ENCODE results near the gene RNF175.
"Not testable (repeated sequence)": the region's sequence is repeated elsewhere in the genome, so short reads cannot be mapped to it uniquely, and the experiment has no call there.

The RNF175 gene

DNA sequence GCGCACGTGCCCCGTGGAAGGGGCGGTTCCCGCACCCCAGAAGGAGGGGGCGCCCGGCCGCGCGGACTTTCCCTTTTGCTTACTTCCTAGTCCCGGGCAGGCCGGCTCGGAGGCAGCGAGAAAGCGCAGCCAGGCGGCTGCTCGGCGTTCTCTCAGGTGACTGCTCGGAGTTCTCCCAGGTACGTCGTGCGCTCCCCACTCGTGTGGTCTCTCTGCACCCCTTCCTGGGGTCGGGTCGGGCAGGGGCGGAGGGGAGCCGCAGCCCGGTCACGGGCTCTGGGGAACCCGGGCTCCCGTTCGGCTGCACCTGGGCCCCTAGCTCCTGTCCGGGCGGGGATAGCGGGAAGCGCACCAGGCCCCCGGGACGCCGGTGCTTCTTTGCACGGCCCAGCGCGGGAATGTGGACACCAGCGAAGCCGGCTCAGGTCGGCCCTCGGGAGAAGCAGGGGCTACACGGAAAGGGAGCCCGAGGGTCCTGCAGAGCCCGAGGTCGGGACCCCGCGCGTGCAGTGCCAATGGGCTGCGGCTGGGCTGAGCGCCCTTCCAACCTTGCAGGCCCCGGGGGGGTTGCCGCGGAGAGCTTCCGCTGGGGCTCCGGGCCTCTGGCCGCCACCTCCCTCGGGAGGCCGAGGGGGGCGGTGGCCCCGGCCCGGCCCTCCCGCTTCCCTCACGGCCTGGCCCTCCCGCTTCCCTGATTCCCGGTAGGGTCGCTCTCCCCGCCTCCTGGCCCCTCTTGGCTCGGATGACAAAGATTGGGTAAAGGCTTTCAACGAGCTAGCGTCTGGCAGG is 75.4 kb downstream of the RNF175 start, which contains the start of gene TLR2:
Gene TLR2, plus strand, starts transcription at position 99 of the 789 bp plus-strand sequence. CDS start 18,628 bp downstream, outside the sequence.
- DNase-seq (ENCODE audit: low read depth in 1 of 2, low spot score in 1 of 2) = peak; percentile 41 to 62

DNA sequence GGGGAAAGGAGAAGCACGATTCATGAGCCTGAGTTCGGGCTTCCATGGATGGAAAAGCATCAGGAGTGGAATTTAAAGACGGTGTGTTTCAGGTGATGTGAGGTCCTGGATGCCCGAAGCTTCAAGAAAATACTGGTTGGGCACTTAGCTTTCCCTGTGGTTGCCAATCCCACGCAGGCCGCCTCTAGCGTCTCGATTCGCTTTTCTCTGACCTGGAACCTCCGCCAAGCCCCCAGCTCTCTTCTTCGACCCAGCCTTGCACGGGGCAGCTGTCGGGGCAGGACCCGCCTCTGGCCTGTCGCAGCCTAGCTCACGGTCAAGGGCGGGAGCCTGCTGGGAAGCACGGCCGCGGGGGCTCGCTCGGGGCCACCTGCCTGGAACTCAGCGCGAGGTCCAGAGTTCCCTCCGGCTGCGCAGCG is 76.1 kb downstream of the RNF175 start:
- no peak for DNase-seq (ENCODE audit: low read depth in 1 of 2, low spot score in 1 of 2)

DNA sequence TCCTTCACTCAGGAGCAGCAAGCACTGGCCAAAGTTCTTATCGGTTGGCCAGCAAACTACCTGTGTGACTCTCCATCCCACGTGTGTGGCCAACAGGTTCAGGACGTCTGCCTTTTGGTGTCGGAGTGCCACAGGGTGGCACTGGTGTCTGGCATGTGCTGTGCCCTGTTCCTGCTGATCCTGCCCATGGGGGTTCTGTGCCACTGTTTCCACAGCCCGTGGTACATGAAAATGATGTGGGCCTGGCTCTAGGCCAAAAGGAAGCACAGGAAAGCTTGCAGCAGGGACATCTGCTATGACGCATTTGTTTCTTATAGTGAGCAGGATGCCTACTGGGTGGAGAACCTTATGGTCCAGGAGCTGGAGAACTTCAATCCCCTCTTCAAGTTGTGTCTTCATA is 80.3 kb downstream of the RNF175 start:
- DNase-seq (ENCODE audit: low read depth in 1 of 2, low spot score in 1 of 2) = no peak

DNA sequence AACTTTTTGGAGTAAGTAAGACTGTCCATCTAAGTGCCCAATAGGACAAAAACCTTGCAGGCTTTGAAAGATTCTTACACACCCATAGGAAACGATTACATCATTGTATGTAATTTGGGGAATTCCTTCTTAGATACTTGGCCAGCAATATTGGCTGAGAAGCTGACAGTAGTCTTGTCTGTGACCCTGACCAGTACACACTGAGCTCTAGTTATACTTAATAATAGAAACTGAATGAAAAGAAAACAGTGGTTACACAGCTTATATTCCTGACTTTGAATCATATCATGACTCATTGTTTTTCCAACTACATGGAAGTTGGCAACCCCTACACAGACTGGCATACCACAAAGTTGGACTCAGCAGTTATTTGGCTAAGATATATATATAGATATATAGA is 82.8 kb downstream of the RNF175 start:
- no peak for DNase-seq (ENCODE audit: low read depth in 1 of 2, low spot score in 1 of 2)

DNA sequence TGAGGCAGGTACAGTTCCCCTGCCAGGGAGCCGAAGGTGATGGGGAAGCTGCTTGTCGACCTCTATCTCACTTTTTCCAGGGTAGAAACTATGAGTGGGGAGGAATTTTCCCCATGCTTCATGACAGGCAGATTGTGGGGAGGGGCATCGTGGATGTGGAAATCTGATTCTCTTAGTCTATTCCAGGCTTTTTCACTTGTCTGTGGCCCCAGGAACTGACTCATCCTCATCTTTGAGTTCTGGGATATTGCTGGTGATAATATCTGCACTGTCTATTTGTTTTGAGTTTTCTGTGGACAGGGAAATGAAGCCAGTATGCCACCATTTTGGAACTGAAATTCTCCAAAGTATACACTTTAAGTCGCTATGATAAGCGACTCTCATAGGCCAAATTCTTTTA is 83.3 kb downstream of the RNF175 start:
- no peak for DNase-seq (ENCODE audit: low read depth in 1 of 2, low spot score in 1 of 2)

DNA sequence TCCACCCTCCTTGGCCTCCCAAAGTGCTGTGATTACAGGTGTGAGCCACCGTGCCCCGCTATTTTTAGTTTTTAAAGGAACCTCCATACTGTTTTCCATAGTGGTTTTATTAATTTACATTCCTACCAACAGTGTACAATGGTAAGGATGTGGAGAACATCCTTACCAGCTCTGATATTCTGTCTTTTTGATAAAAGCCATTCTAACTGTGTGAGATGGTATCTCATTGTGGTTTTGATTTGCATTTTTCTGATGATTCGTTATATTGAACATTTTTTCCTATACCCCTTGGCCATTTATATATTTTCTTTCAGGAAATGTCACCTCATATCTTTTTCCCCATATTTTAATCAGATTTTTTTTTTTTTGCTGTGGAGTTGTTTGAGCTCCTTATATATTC is 90.0 kb downstream of the RNF175 start:
- DNase-seq (ENCODE audit: low read depth in 1 of 2, low spot score in 1 of 2) = no peak

DNA sequence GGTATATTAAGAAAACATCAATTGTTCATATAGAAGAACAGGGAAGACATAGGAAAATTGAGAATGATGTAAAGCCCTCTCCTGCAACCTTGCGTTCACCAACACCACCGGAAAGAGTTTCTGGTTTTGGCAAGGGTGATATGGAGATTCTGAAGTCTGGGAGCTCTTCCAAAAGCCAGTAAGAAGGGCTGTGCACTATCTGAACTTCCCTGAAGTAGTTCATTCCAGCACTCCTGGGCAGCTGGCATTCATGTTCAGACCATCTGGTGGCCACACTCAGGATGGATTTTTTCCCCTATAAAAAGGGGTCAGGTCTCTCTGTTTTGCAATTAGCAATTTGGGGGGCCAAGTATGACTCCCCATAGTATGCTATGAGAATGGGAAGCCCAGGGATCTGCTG is 91.2 kb downstream of the RNF175 start:
- no peak for DNase-seq (ENCODE audit: low read depth in 1 of 2, low spot score in 1 of 2)

DNA sequence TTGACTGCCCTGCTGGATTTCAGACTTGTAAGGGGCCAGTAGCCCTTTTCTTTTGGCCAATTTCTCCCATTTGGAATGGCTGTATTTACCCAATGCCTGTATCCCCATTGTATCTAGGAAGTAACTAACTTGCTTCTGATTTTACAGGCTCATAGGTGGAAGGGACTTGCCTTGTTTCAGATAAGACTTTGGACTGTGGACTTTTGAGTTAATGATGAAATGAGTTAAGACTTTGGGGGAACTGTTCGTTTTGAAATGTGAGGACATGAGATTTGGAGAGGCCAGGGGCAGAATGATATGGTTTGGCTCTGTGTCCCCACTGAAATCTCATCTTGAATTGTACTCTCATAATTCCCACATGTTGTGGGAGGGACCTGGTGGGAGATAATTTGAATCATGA is 93.3 kb downstream of the RNF175 start:
- DNase-seq (ENCODE audit: low read depth in 1 of 2, low spot score in 1 of 2) = not testable (repeated sequence)

DNA sequence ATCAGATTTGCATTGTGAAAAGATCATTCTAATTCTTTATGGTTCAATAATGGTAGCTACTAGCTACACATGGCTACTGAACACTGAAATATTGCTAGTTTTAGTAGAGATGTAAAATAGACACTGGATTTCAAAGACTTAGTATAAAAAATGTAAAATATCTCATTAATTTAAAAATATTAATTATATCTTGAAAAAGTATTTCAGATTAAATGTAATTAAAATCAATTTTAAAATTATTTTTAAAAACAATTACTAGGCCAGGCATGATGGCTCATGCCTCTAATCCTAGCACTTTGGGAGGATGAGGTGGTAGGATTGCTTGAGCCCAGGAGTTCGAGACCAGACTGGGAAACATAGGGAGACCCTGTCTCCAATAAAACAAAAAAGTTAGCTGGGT is 96.2 kb downstream of the RNF175 start:
- no peak for DNase-seq (ENCODE audit: low read depth in 1 of 2, low spot score in 1 of 2)

DNA sequence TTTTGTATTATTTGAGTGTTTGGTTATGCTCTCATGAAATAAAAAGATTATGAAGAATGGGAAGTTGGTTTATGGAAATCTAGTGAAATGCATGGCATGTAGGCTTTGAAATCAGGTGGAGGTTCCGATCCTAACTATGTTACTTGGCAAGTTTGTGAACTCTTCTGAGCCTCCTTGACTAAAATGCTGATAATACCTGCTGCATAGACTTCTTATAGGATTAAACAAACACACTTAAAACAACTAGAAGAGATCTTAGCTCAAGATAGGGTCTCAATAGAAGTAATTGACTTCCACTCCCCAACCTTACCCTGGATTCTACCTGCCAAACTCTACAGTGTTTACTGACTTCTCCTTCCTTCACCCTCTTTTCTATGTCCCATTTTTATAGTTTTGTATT is 97.9 kb downstream of the RNF175 start:
- no peak for DNase-seq (ENCODE audit: low read depth in 1 of 2, low spot score in 1 of 2)

DNA sequence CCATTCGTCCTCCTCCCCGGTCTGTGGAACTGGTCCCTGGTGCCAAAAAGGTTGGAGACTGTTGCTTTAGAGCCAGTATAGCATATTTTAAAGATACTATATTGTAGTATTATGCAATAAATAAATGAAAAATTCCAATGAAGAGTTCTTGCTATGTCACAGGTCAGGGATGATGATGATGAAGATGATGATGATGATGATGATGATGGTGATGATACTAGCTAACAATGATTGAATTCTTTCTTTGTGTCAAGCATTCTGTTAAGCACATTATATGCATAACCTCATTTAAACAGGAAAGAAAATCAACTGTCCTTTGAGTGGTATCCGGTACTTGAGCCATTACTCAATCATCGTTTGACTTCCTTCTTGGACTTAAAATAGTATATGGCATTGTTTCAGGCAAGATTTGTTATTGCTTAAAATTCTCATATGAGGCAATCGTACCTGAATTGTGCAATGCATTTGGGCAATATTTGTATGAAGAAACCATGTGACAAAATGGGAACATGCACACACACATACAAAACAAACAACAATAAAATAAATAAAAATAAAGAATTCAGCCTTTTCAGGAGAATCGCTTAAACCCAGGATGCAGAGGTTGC is 98.5 kb downstream of the RNF175 start:
- no peak for DNase-seq (ENCODE audit: low read depth in 1 of 2, low spot score in 1 of 2)
